GM06990 (cell line): ENCODE measurements around the gene TAGLN3.

Experiments used
- DNase-seq: peaks from one replicate; pipeline ENCODE4 v3.0.0-alpha.2; 2011; ENCODE audit not compliant: insufficient read length; ENCODE audit errors: extremely low read depth
- H3K27me3 ChIP-seq: replicated peaks from 2 replicates; pipeline ENCODE4 v1.6.0; 2011; ENCODE audit warnings: low read length; ENCODE audit not compliant: control insufficient read depth, insufficient read depth
- H3K36me3 ChIP-seq: 2 replicates; pipeline ENCODE4 v1.5.1; 2011; ENCODE audit warnings: low read length; ENCODE audit not compliant: control insufficient read depth, insufficient read depth
- H3K4me3 ChIP-seq: replicated peaks from 2 replicates; pipeline ENCODE4 v1.5.1; 2011; ENCODE audit warnings: low read depth, mild to moderate bottlenecking, control low read depth, low read length
- TF ChIP-seq, protein P1 (sequence below): IDR thresholded peaks from 2 replicates; pipeline ENCODE4 v1.5.1; 2011; ENCODE audit warnings: low read length, control low read depth, mild to moderate bottlenecking, inconsistent platforms; ENCODE audit not compliant: insufficient read depth, poor library complexity, severe bottlenecking

Gene TAGLN3

DNA sequence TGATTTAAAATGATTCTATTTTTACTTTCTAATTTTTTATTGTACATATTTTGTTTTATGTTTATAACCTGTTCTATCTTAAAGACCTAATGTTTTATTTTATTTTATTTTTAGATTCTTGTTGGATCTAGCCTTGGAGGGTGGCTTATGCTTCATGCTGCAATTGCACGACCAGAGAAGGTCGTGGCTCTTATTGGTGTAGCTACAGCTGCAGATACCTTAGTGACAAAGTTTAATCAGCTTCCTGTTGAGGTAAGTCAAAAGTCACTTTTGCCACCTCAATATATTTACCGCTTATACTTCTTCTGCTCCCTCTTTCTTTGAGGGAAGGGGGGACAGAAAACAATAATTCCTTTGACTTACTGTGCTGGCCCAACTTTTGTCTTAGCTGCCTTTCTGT, 11.9 kb upstream of the TAGLN3 start:
- no peaks in the 10 kb centered on the region; the same call in 1 of the 2 replicates for H3K36me3 ChIP-seq
- H3K27me3 ChIP-seq: no peaks in the 10 kb centered on the region
- TF ChIP-seq, protein P1, sequence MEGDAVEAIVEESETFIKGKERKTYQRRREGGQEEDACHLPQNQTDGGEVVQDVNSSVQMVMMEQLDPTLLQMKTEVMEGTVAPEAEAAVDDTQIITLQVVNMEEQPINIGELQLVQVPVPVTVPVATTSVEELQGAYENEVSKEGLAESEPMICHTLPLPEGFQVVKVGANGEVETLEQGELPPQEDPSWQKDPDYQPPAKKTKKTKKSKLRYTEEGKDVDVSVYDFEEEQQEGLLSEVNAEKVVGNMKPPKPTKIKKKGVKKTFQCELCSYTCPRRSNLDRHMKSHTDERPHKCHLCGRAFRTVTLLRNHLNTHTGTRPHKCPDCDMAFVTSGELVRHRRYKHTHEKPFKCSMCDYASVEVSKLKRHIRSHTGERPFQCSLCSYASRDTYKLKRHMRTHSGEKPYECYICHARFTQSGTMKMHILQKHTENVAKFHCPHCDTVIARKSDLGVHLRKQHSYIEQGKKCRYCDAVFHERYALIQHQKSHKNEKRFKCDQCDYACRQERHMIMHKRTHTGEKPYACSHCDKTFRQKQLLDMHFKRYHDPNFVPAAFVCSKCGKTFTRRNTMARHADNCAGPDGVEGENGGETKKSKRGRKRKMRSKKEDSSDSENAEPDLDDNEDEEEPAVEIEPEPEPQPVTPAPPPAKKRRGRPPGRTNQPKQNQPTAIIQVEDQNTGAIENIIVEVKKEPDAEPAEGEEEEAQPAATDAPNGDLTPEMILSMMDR: no peak
- no peak overlapping the region for H3K4me3 ChIP-seq
- no peak for DNase-seq

DNA sequence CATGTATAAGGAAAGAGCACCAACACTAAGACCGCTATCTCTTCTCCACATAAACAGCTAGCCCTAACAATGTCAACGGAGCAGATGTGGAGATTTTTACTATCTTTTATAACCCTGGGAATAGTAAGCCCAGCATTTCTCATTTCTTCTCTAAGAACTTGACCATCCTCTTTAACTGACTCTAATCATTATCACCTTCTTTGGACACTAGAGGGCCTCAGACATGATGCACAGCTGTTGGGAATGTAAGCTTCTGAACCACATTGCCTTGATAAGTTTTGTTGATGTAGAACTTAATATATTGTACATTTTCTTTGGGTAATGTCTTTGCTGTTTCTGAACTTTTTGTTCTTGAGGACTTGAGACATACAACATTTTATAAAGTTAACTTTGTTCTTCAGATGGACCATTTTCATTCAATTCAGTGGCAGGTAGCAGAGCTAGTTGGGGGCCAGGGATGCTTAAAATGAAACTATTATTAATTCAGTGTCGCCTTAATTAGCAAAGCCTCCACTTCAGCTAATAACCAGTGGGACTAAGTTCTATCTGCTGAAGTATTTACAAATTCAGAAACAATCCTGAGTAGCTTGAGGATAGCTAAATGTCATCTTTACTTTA, 9.6 kb upstream of the TAGLN3 start:
- peaks cover 2% of the 10 kb centered on the region; the same call in 1 of the 2 replicates for H3K36me3 ChIP-seq
- TF ChIP-seq, protein P1: peak; percentile 71
- H3K27me3 ChIP-seq: no peaks in the 10 kb centered on the region
- H3K4me3 ChIP-seq: no peak overlapping the region
- no peak for DNase-seq

DNA sequence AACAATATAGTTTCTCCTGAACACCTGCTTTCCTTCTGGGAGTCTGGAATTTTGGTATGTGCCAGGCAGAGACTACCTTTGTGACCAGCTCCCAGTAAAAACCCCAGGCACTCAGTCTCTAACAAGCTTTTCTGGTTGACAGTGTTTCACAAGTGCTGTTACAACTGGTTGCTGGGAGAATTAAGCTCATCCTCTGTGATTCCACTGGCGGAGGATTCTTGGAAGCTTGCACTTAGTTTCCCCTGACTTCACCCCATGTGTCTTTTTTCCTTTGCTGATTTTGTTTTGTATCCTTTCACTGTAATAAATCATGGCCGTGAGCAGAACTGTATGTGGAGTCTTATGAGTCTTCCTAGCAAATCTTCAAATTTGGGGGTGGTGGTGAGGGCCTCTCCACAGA, 5.7 kb upstream of the TAGLN3 start:
- TF ChIP-seq, protein P1: no peak
- Histone ChIP-seq H3K36me3 (peaks cover 2% of the 10 kb centered on the region; the same call in 1 of the 2 replicates), H3K27me3 (no peaks in the 10 kb centered on the region), H3K4me3 (no peak overlapping the region)
- no peak for DNase-seq

DNA sequence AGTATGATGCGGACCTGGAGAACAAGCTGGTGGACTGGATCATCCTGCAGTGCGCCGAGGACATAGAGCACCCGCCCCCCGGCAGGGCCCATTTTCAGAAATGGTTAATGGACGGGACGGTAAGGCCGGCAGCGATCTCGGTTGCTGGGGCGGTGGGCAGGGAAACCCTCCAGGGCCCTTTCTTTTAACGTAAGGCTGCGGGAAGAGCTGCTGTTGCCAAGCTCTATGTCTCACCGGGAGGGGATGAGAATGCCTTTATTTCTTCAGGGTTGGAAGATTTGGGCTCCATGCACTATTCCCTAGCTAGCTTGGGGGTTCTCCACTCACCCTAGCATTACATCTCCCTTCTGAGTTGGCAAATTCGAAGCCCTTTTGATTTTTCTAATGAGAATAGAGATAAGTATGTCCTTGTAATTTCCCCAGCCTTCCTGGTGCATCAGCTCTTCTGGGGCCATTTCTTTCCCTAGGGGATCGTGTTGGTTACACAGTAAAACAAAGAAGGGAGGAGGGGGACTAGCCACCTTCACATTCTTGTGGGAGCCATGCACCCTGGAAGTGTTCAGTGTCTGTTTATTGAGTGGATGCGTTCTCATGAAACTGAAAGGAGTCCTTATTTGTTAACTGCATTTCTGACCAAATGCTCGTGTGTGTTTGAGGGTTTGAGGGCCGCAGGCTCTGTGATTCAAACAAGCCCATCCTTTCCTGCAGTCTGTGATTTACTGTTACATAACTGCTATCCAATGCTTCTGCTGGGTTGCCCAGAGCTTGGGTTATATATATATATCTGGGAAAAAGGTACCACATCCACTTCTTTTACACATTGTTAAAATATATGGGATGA, 982 bp downstream of the TAGLN3 start:
- H3K27me3 ChIP-seq: no peaks in the 10 kb centered on the region; the same call in 1 of the 2 replicates
- DNase-seq: no peak
- TF ChIP-seq, protein P1: no peak
- H3K4me3 ChIP-seq: peak overlapping the region; percentile 59
- H3K36me3 ChIP-seq: no peaks in the 10 kb centered on the region

DNA sequence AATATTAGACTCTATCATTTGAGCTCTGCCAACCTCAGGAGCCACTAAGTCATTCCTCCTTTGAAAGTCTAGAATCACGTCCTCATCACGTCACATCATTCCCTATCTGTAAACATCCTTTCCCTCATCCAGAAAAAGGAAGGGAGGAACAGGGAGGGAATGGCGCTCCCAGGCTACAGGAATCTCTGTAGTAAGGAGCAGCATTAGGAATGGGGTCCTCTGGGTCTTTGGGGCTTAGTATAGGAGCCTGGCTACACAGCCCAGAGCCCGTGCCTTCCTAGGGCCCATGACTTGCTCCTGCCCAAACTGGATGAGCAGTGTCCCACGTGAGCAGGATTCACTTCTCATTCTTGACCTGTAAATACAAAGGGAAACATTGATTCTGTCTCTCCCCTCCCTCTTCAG, 1.6 kb downstream of the TAGLN3 start:
- Histone ChIP-seq H3K36me3 (no peaks in the 10 kb centered on the region), H3K27me3 (no peaks in the 10 kb centered on the region; the same call in 1 of the 2 replicates), H3K4me3 (no peak overlapping the region)
- TF ChIP-seq, protein P1: no peak
- DNase-seq: no peak
